ENCODE results near the gene NAGPA.

Gene NAGPA

DNA sequence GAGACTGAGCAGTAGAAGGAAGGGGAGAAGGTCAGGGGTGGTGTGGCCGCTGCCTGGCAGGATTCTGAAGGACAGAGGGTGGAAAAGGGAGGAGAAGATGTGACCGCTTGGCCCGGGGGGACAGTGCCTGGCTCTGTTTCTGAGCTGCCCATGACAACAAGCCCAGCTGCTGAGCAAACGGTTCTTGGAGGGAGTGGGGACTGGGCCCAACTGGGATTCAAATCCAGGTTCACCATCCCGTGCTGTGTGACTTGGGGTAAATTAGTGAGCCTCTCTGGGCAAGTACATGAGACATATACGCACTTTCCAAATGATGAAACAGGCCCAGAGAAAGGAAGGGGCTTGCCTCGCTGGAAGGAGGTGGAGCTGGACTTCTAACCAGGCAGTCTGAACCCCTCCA, 52.3 kb downstream of the NAGPA start:
- TF ChIP-seq, protein P1, sequence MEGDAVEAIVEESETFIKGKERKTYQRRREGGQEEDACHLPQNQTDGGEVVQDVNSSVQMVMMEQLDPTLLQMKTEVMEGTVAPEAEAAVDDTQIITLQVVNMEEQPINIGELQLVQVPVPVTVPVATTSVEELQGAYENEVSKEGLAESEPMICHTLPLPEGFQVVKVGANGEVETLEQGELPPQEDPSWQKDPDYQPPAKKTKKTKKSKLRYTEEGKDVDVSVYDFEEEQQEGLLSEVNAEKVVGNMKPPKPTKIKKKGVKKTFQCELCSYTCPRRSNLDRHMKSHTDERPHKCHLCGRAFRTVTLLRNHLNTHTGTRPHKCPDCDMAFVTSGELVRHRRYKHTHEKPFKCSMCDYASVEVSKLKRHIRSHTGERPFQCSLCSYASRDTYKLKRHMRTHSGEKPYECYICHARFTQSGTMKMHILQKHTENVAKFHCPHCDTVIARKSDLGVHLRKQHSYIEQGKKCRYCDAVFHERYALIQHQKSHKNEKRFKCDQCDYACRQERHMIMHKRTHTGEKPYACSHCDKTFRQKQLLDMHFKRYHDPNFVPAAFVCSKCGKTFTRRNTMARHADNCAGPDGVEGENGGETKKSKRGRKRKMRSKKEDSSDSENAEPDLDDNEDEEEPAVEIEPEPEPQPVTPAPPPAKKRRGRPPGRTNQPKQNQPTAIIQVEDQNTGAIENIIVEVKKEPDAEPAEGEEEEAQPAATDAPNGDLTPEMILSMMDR (IDR thresholded peaks at IDR 0.05; ENCODE audit: control insufficient read depth, insufficient read depth, low read depth, low read length, missing control alignments) = no peak
- no peak overlapping the region for H3K4me3 ChIP-seq (ENCODE audit: control insufficient read depth, low read depth, low read length)
- no peak for DNase-seq (ENCODE audit: low read depth)

DNA sequence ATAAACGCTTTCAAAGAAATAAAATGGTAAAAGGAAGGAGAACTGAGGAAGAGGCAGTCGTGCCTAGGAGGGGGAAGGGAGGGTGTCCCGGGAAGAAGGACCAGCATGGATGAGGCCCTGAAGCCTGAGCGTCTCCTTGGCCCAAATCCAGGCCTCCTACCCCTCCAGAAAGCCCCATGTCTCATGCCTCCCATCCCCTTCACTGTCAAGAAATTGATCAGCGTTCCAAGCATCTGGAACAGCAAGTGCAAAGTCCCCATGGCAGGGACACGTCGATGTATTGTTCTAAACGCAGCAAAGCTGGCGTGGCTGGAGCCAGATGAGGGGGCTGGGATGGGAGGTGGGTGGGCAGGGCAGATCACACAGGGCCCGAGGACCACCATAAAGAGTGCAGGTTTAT, 53.0 kb downstream of the NAGPA start:
- TF ChIP-seq, protein P1 (IDR thresholded peaks at IDR 0.05; ENCODE audit: control insufficient read depth, insufficient read depth, low read depth, low read length, missing control alignments) = no peak
- no peak overlapping the region for H3K4me3 ChIP-seq (ENCODE audit: control insufficient read depth, low read depth, low read length)
- DNase-seq (ENCODE audit: low read depth) = no peak

DNA sequence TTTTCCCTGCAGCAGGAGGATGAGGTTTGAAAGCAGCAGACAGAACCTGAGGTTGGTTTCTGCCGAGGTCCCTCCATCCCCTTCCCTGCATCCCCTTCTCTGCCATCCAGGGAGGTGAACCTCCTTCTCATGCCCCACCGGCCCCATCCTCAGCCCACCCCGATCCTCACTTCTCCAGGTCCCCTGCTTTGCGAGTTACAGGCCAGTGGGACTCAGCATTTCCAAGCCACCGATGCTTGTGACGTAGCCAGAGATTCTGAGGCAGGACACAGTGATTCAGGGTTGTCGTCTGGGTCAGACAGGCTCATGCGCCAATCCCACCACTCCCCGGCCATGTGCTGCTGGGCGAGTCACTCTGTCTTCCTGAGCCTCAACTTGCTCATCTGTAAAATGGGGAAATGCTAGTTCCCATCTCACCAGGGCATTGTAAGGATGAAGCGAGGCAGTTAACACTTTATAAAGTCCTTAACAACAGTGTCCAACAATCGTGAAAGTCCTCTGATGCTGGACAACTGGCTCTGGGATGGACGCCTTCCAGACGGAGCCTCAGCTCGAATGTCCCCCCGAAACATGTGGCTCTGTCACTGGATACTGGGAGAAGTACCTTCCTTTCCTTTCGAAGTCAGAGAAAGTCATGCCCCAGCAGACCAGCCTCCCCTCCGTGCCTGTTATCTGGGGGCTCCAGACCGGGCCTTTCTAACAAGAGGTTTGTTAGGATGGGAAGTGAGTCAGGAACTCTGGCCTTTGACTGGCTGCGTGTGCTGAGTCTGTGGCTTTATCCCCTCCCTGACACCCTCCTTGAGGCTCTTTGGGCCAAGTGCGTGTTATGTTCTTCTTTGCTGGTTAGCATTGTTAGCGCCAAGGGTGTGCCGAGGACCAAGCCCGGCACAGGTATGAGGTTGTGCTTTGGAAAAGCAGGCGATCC, 53.7 kb downstream of the NAGPA start:
- no peak overlapping the region for H3K4me3 ChIP-seq (ENCODE audit: control insufficient read depth, low read depth, low read length)
- TF ChIP-seq, protein P1 (IDR thresholded peaks at IDR 0.05; ENCODE audit: control insufficient read depth, insufficient read depth, low read depth, low read length, missing control alignments) = no peak
- DNase-seq (ENCODE audit: low read depth) = no peak

DNA sequence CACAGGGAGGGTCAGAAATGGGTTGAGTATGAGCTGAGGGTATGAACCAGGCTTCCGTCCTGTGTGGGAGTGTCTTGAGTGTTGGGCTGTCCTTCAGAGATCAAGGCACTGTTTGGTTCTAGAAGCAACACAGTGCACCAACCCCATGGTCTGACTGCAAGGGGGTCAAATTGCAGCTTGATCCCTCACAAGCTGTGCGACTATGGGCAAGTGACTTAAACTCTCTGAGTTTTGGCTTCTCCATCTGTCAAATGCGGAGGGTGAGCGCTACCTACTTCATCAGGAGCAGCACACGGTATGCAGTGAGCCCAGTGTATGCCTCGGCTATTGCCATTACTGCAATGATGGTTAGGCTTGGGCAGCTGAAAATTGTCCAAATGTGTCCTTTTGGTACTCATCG, 54.6 kb downstream of the NAGPA start:
- no peak overlapping the region for H3K4me3 ChIP-seq (ENCODE audit: control insufficient read depth, low read depth, low read length)
- TF ChIP-seq, protein P1 (IDR thresholded peaks at IDR 0.05; ENCODE audit: control insufficient read depth, insufficient read depth, low read depth, low read length, missing control alignments) = no peak
- no peak for DNase-seq (ENCODE audit: low read depth)

DNA sequence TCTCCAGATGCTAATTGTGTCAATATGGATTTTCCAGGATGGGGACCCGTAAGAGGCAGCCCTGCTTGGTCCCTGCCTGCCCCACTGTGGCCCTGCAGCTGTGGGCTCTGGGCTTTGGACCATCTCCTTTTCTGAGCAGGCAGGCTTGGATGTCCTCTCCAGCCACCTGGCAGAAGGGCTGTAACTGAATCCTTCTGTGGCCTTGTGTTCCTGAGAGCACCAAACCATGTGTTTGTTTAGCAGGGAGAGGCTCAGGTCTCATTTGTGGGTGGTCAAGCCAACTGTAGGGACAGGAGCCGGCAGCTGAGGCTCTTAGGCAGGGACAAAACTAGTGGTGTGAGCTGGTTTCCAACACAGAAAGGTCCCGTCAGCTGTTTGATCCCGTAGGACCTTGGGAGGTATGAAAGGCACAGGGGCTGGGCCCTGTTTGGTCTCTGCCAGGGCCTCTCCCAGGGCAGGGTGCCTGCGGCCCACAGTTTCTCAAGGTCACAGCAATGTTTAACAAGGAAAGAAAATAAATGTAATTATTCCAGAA, 57.1 kb downstream of the NAGPA start:
- DNase-seq (ENCODE audit: low read depth) = no peak
- TF ChIP-seq, protein P1 (IDR thresholded peaks at IDR 0.05; ENCODE audit: control insufficient read depth, insufficient read depth, low read depth, low read length, missing control alignments) = no peak
- no peak overlapping the region for H3K4me3 ChIP-seq (ENCODE audit: control insufficient read depth, low read depth, low read length)

DNA sequence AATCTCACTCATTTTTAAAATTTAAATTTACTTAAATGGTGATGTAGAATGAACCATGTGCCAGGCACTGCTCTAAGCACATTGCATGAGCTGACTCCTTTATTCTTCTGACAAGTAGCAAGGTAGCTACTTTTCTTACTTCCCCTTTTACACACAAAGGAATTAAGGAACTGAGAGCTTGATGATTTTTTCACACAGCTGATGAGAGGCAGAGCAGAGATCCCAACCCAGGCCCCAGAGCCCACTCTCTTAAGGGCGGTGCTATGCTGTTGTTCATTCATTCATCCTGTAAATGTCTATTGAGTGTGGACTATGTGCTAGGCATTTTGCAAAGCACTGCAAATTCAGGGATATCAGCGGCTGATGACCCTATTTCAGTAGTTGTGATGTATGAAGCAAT, 57.7 kb downstream of the NAGPA start:
- no peak for DNase-seq (ENCODE audit: low read depth)
- H3K4me3 ChIP-seq (ENCODE audit: control insufficient read depth, low read depth, low read length) = no peak overlapping the region
- TF ChIP-seq, protein P1 (IDR thresholded peaks at IDR 0.05; ENCODE audit: control insufficient read depth, insufficient read depth, low read depth, low read length, missing control alignments) = no peak
